ENCODE results near the gene ZPBP2. TPM values are rescaled to one million over a fixed set of nuclear protein-coding genes. Genes with fewer than 3 reads are reported as not detected.

Gene ZPBP2, protein sequence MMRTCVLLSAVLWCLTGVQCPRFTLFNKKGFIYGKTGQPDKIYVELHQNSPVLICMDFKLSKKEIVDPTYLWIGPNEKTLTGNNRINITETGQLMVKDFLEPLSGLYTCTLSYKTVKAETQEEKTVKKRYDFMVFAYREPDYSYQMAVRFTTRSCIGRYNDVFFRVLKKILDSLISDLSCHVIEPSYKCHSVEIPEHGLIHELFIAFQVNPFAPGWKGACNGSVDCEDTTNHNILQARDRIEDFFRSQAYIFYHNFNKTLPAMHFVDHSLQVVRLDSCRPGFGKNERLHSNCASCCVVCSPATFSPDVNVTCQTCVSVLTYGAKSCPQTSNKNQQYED
- total RNA-seq, result not detected

GRCh38 chr17:39867880-39868553, at the start of gene ZPBP2:
ZPBP2 (plus strand) TSS chr17:39868202; CDS start chr17:39868355, 153 bp downstream.
- Histone ChIP-seq H3K27ac (replicated peaks in 1 of 4) (no peak within 1 kb of the TSS), H3K9me3 (peaks cover 0 to 12% (median 10%) of the 10 kb centered on the region in 4 donors), H3K4me1 (peaks cover 6 to 14% (median 9%) of the 10 kb centered on the region in 4 donors), H3K27me3 (peaks cover 0 to 60% (median 29%) of the 10 kb centered on the region in 4 donors), H3K36me3 (no peaks in the 10 kb centered on the region), H3K4me3 (peak within 1 kb of the TSS in 1 of 4 donors; percentile 3)
- intact Hi-C loops (cut with DNase I), result no loop called here
- no peak for DNase-seq (ENCODE audit: extremely low spot score)
- 54% methylated on average over 36 of the region's 67 CpGs for WGBS
- TF ChIP-seq, protein P1, sequence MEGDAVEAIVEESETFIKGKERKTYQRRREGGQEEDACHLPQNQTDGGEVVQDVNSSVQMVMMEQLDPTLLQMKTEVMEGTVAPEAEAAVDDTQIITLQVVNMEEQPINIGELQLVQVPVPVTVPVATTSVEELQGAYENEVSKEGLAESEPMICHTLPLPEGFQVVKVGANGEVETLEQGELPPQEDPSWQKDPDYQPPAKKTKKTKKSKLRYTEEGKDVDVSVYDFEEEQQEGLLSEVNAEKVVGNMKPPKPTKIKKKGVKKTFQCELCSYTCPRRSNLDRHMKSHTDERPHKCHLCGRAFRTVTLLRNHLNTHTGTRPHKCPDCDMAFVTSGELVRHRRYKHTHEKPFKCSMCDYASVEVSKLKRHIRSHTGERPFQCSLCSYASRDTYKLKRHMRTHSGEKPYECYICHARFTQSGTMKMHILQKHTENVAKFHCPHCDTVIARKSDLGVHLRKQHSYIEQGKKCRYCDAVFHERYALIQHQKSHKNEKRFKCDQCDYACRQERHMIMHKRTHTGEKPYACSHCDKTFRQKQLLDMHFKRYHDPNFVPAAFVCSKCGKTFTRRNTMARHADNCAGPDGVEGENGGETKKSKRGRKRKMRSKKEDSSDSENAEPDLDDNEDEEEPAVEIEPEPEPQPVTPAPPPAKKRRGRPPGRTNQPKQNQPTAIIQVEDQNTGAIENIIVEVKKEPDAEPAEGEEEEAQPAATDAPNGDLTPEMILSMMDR (IDR thresholded peaks at IDR 0.05), result no peak
- TF ChIP-seq POLR2AphosphoS5 (IDR thresholded peaks at IDR 0.05) (no peak), EP300 (IDR thresholded peaks at IDR 0.05) (no peak), POLR2A (IDR thresholded peaks at IDR 0.05; ENCODE audit: low read depth) (no peak)

- intact Hi-C loops (cut with DNase I), result no loop called here
- H3K27me3 ChIP-seq, result peaks cover 0 to 15% (median 0%) of the 10 kb centered on the region in 4 donors
- TF ChIP-seq, protein P1 (IDR thresholded peaks at IDR 0.05), result no peak
- no peak for TF ChIP-seq POLR2AphosphoS5 (IDR thresholded peaks at IDR 0.05)
- H3K27ac ChIP-seq (replicated peaks in 1 of 4), result no peak overlapping the region
- H3K4me1 ChIP-seq, result no peaks in the 10 kb centered on the region
- no peak overlapping the region for H3K4me3 ChIP-seq
- no peaks in the 10 kb centered on the region for H3K36me3 ChIP-seq
- peaks cover 0 to 3% (median 1%) of the 10 kb centered on the region in 4 donors for H3K9me3 ChIP-seq
- 77% methylated on average over 9 of the region's 9 CpGs for WGBS
- no peak for DNase-seq (ENCODE audit: extremely low spot score)
Observed at GRCh38 chr17:39818358-39819000, 49.5 kb upstream of the ZPBP2 start.

- no peaks in the 10 kb centered on the region for H3K36me3 ChIP-seq
- H3K4me1 ChIP-seq, result no peaks in the 10 kb centered on the region
- no peak overlapping the region for H3K4me3 ChIP-seq
- peaks cover 0 to 9% (median 4%) of the 10 kb centered on the region in 4 donors for H3K9me3 ChIP-seq
- no peak for DNase-seq (ENCODE audit: extremely low spot score)
- TF ChIP-seq EP300 (IDR thresholded peaks at IDR 0.05), result no peak
- WGBS, result 51% methylated on average over 4 of the region's 4 CpGs
- peaks cover 0 to 31% (median 0%) of the 10 kb centered on the region in 4 donors for H3K27me3 ChIP-seq
- intact Hi-C loops (cut with DNase I), result no loop called here
- no peak overlapping the region for H3K27ac ChIP-seq (replicated peaks in 1 of 4)
Observed at GRCh38 chr17:39820541-39820940, 47.5 kb upstream of the ZPBP2 start.

DNA sequence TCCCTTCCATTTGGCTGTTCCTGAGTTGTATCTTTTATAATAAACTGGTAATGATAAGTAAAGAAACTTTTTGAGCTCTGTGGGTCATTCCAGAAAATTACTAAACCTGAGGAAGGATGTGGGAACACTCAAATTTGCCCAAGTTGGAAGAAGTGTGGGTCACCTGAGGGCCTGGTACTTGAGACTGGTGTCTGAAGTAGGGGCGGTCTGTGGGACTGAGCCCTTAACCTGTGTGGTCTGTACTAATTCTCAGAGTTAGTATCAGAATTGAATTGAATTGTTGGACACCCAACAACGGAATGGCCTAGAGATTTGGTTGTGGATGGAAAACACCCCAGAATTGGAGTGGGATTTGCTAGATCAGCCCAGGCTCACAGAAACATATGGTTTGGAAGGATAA, 47.0 kb upstream of the ZPBP2 start:
- Histone ChIP-seq H3K36me3 (no peaks in the 10 kb centered on the region), H3K4me1 (no peaks in the 10 kb centered on the region), H3K4me3 (no peak overlapping the region), H3K27ac (replicated peaks in 1 of 4) (no peak overlapping the region), H3K9me3 (peaks cover 0 to 9% (median 4%) of the 10 kb centered on the region in 4 donors), H3K27me3 (peaks cover 0 to 35% (median 0%) of the 10 kb centered on the region in 4 donors)
- no peak for DNase-seq (ENCODE audit: extremely low spot score)
- intact Hi-C loops (cut with DNase I), result no loop called here
- 89% methylated on average over 2 of the region's 2 CpGs for WGBS
- no peak for TF ChIP-seq POLR2A (IDR thresholded peaks at IDR 0.05; ENCODE audit: low read depth)

- H3K9me3 ChIP-seq, result peaks cover 0 to 9% (median 4%) of the 10 kb centered on the region in 4 donors
- peaks cover 0 to 46% (median 0%) of the 10 kb centered on the region in 4 donors for H3K27me3 ChIP-seq
- no peak overlapping the region for H3K4me3 ChIP-seq
- no peak overlapping the region for H3K27ac ChIP-seq (replicated peaks in 1 of 4)
- 86% methylated on average over 2 of the region's 2 CpGs for WGBS
- H3K4me1 ChIP-seq, result no peaks in the 10 kb centered on the region
- TF ChIP-seq, protein P1 (IDR thresholded peaks at IDR 0.05), result no peak
- no peak for TF ChIP-seq POLR2A (IDR thresholded peaks at IDR 0.05; ENCODE audit: low read depth)
- TF ChIP-seq EP300 (IDR thresholded peaks at IDR 0.05), result no peak
- no peak for TF ChIP-seq POLR2AphosphoS5 (IDR thresholded peaks at IDR 0.05)
- no peaks in the 10 kb centered on the region for H3K36me3 ChIP-seq
- intact Hi-C loops (cut with DNase I), result no loop called here
- DNase-seq (ENCODE audit: extremely low spot score), result no peak
Observed at GRCh38 chr17:39822051-39822451, 46.0 kb upstream of the ZPBP2 start.
